GM23338 (cell line): Measurements from ENCODE around the gene PPM1H. TPM values are rescaled to one million over a fixed set of nuclear protein-coding genes. Genes with fewer than 3 reads are reported as not detected.

Experiments used
- ATAC-seq: fragments of 200-7000 bp; cut with Tn5 transposase; 3 replicates; pipeline ENCODE4 v1.9.1; 2020
- DNase-seq: peaks from one replicate; pipeline ENCODE4 v3.0.0-alpha.2; 2015; ENCODE audit warnings: low spot score
- H2AFZ ChIP-seq: fragments of 200-600 bp; sonication (generic); 2 replicates; pipeline ENCODE4 v1.8.0; 2016; ENCODE audit warnings: antibody characterized with exemption, mild to moderate bottlenecking, moderate library complexity
- H3F3A ChIP-seq: fragments of 200-600 bp; sonication (generic); replicated peaks from 2 replicates; pipeline ENCODE4 v1.8.0; 2017; ENCODE audit warnings: antibody characterized with exemption, mixed run types, low read depth
- H3K27ac ChIP-seq: fragments of 200-600 bp; sonication (generic); 2 replicates; pipeline ENCODE4 v1.6.1; 2016; ENCODE audit warnings: low read depth
- H3K27me3 ChIP-seq: fragments of 200-600 bp; sonication (generic); 2 replicates; pipeline ENCODE4 v1.8.0; 2016; ENCODE audit warnings: mild to moderate bottlenecking, mixed run types, moderate library complexity; ENCODE audit not compliant: insufficient read depth
- H3K36me3 ChIP-seq: fragments of 200-600 bp; sonication (generic); 2 replicates; pipeline ENCODE4 v1.8.0; 2016; ENCODE audit warnings: mild to moderate bottlenecking; ENCODE audit not compliant: insufficient read depth
- H3K4me1 ChIP-seq: fragments of 200-600 bp; sonication (generic); 2 replicates; pipeline ENCODE4 v1.8.0; 2016; ENCODE audit warnings: mild to moderate bottlenecking, moderate library complexity; ENCODE audit not compliant: insufficient read depth
- H3K4me2 ChIP-seq: fragments of 200-600 bp; sonication (generic); 2 replicates; pipeline ENCODE4 v1.7.1; 2017; ENCODE audit warnings: mixed run types
- H3K4me3 ChIP-seq: fragments of 200-600 bp; sonication (generic); 2 replicates; pipeline ENCODE4 v1.6.1; 2016; ENCODE audit warnings: mixed run types
- H3K79me2 ChIP-seq: fragments of 200-600 bp; sonication (generic); replicated peaks from 2 replicates; pipeline ENCODE4 v1.8.0; 2017; ENCODE audit warnings: mild to moderate bottlenecking; ENCODE audit not compliant: insufficient read depth
- H3K9me2 ChIP-seq: fragments of 200-600 bp; sonication (generic); 2 replicates; pipeline ENCODE4 v1.8.0; 2017; ENCODE audit not compliant: insufficient read depth
- H4K20me1 ChIP-seq: fragments of 200-600 bp; sonication (generic); replicated peaks from 2 replicates; pipeline ENCODE4 v1.8.0; 2017; ENCODE audit warnings: mild to moderate bottlenecking; ENCODE audit not compliant: insufficient read depth
- H3K27ac Mint-ChIP-seq: 2 replicates; pipeline ENCODE4 v1.8.0; 2020; ENCODE audit warnings: inconsistent platforms, mild to moderate bottlenecking, moderate library complexity, mixed read lengths
- H3K27me3 Mint-ChIP-seq: 3 replicates; pipeline ENCODE4 v1.8.0; 2022; ENCODE audit warnings: low read depth, mild to moderate bottlenecking, moderate library complexity, mixed read lengths, inconsistent platforms; ENCODE audit not compliant: insufficient read depth, poor library complexity
- H3K36me3 Mint-ChIP-seq: 3 replicates; pipeline ENCODE4 v1.8.0; 2021; ENCODE audit warnings: low read depth, mild to moderate bottlenecking, inconsistent platforms, moderate library complexity, mixed read lengths
- H3K4me1 Mint-ChIP-seq: 3 replicates; pipeline ENCODE4 v1.8.0; 2020; ENCODE audit warnings: mild to moderate bottlenecking, inconsistent platforms, mixed read lengths
- H3K4me3 Mint-ChIP-seq: 3 replicates; pipeline ENCODE4 v1.8.0; 2021; ENCODE audit warnings: moderate library complexity, mild to moderate bottlenecking, inconsistent platforms, mixed read lengths
- H3K9me3 Mint-ChIP-seq: 3 replicates; pipeline ENCODE4 v1.8.0; 2020; ENCODE audit warnings: moderate library complexity, mild to moderate bottlenecking, inconsistent platforms, mixed read lengths
- CREB1 ChIP-seq: fragments of 250-450 bp; sonication (Bioruptor Pico); IDR thresholded peaks from 2 replicates; pipeline ENCODE4 v1.5.0; 2020; ENCODE audit warnings: low read depth, mild to moderate bottlenecking, moderate library complexity
- EZH2 ChIP-seq: fragments of 200-600 bp; sonication (generic); IDR thresholded peaks from one replicate; pipeline ENCODE4 v1.8.0; 2017; ENCODE audit warnings: antibody characterized with exemption, mild to moderate bottlenecking, low read depth; ENCODE audit not compliant: unreplicated experiment
- EZH2phosphoT487 ChIP-seq: fragments of 200-600 bp; sonication (generic); IDR thresholded peaks from one replicate; pipeline ENCODE4 v1.8.1; 2018; ENCODE audit warnings: antibody characterized with exemption; ENCODE audit not compliant: unreplicated experiment
- JUNB ChIP-seq: IDR thresholded peaks from one replicate; pipeline ENCODE4 v1.6.1; 2016; ENCODE audit warnings: antibody characterized with exemption; ENCODE audit not compliant: unreplicated experiment
- NANOG ChIP-seq: IDR thresholded peaks from 2 replicates; pipeline ENCODE4 v1.6.1; 2016; ENCODE audit warnings: antibody characterized with exemption, borderline replicate concordance
- POLR2AphosphoS5 ChIP-seq: IDR thresholded peaks from 2 replicates; pipeline ENCODE4 v1.6.1; 2016; ENCODE audit warnings: antibody characterized with exemption, low read depth
- STAT1 ChIP-seq: IDR thresholded peaks from one replicate; pipeline ENCODE4 v1.6.1; 2016; ENCODE audit warnings: antibody characterized with exemption; ENCODE audit not compliant: unreplicated experiment
- ZNF114 ChIP-seq: fragments of 250-450 bp; sonication (Bioruptor Pico); IDR thresholded peaks from 2 replicates; pipeline ENCODE4 v1.5.0; 2020; ENCODE audit warnings: mild to moderate bottlenecking, moderate library complexity
- ZNF331 ChIP-seq: fragments of 250-450 bp; sonication (Bioruptor Pico); IDR thresholded peaks from 2 replicates; pipeline ENCODE4 v1.5.0; 2020; ENCODE audit warnings: low read depth, mild to moderate bottlenecking, moderate library complexity
- polyA plus RNA-seq: library from polyadenylated mRNA; unstranded; fragments of >200 nt; fragmentation: Nextera tagmentation; extraction: Ambion mirVana; gene quantifications from 2 replicates; pipeline ENCODE4 v1.2.1, GENCODE V29; 2016
- total RNA-seq: library from RNA; depleted of rRNA; stranded (reverse); fragments of >200 nt; shearing (Covaris generic); gene quantifications from 2 replicates; pipeline ENCODE4 v1.2.3, GENCODE V29; 2014
- TF ChIP-seq, protein P1 (sequence below), 2 experiments: fragments of 200-600 bp in 1 of 2; sonication (generic) in 1 of 2; conservative IDR thresholded peaks; 2 replicates each; pipeline versions ENCODE4 v1.5.1 to v1.6.1; 2016 to 2017; ENCODE audit warnings: antibody characterized with exemption in 2 of 2, low read depth in 2 of 2, mild to moderate bottlenecking in 2 of 2, moderate library complexity in 1 of 2
- TF ChIP-seq, protein P2 (sequence below): IDR thresholded peaks from one replicate; pipeline ENCODE4 v1.6.1; 2018; ENCODE audit warnings: antibody characterized with exemption; ENCODE audit not compliant: unreplicated experiment
- TF ChIP-seq, protein P3 (sequence below): fragments of 250-450 bp; sonication (Bioruptor Pico); IDR thresholded peaks from 2 replicates; pipeline ENCODE4 v1.5.0; 2020; ENCODE audit warnings: mild to moderate bottlenecking, moderate library complexity

The PPM1H gene
- total and polyA plus RNA-seq, 2 experiments from 2014 or later, result 11.4 to 41.2 TPM

DNA sequence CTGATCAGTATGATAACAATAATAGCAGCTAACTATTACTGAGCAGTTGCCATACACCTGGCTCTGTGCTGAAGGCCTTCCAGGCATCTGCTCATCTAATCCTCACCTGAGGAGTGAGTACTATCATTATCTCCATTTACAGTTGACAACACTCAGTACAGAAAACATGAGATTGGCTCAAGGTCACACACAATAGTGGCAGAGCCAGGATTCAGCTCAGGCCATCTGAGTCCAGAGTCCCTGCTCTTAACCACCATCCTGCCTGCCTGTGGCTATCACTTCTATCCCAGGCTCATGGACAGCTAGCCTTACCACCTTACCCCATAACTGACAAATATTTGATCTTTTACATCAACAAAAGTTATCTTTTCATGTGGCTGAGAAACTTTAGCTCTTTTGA lies 155.5 kb downstream of the PPM1H start:
- H3K27me3 Mint-ChIP-seq, result peaks cover 3% of the 10 kb centered on the region
- DNase-seq (no peak), ATAC-seq (no peak)
- Histone ChIP-seq H3K27ac (no peak overlapping the region), H3K4me2 (no peak overlapping the region), H3K79me2 (no peaks in the 10 kb centered on the region), H3K4me1 (peaks cover 13% of the 10 kb centered on the region; the same call in 1 of the 2 replicates), H4K20me1 (no peaks in the 10 kb centered on the region), H2AFZ (no peak overlapping the region), H3K36me3 (no peaks in the 10 kb centered on the region), H3K27me3 (no peaks in the 10 kb centered on the region), H3F3A (no peaks in the 10 kb centered on the region), H3K9me2 (no peaks in the 10 kb centered on the region), H3K4me3 (no peak overlapping the region)
- no peaks in the 10 kb centered on the region for H3K36me3 Mint-ChIP-seq
- H3K4me1 Mint-ChIP-seq, result peaks cover 14% of the 10 kb centered on the region
- TF ChIP-seq CREB1 (CRISPR knock-in tag) (no peak), JUNB (no peak), ZNF331 (CRISPR knock-in tag) (no peak), EZH2 (no peak), STAT1 (no peak), POLR2AphosphoS5 (no peak), EZH2phosphoT487 (no peak), NANOG (no peak), ZNF114 (CRISPR knock-in tag) (no peak)
- TF ChIP-seq, protein P1, sequence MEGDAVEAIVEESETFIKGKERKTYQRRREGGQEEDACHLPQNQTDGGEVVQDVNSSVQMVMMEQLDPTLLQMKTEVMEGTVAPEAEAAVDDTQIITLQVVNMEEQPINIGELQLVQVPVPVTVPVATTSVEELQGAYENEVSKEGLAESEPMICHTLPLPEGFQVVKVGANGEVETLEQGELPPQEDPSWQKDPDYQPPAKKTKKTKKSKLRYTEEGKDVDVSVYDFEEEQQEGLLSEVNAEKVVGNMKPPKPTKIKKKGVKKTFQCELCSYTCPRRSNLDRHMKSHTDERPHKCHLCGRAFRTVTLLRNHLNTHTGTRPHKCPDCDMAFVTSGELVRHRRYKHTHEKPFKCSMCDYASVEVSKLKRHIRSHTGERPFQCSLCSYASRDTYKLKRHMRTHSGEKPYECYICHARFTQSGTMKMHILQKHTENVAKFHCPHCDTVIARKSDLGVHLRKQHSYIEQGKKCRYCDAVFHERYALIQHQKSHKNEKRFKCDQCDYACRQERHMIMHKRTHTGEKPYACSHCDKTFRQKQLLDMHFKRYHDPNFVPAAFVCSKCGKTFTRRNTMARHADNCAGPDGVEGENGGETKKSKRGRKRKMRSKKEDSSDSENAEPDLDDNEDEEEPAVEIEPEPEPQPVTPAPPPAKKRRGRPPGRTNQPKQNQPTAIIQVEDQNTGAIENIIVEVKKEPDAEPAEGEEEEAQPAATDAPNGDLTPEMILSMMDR (conservative IDR thresholded peaks at IDR 0.05; ENCODE audit: low read depth in 2 of 2), result no peak
- TF ChIP-seq, protein P2, sequence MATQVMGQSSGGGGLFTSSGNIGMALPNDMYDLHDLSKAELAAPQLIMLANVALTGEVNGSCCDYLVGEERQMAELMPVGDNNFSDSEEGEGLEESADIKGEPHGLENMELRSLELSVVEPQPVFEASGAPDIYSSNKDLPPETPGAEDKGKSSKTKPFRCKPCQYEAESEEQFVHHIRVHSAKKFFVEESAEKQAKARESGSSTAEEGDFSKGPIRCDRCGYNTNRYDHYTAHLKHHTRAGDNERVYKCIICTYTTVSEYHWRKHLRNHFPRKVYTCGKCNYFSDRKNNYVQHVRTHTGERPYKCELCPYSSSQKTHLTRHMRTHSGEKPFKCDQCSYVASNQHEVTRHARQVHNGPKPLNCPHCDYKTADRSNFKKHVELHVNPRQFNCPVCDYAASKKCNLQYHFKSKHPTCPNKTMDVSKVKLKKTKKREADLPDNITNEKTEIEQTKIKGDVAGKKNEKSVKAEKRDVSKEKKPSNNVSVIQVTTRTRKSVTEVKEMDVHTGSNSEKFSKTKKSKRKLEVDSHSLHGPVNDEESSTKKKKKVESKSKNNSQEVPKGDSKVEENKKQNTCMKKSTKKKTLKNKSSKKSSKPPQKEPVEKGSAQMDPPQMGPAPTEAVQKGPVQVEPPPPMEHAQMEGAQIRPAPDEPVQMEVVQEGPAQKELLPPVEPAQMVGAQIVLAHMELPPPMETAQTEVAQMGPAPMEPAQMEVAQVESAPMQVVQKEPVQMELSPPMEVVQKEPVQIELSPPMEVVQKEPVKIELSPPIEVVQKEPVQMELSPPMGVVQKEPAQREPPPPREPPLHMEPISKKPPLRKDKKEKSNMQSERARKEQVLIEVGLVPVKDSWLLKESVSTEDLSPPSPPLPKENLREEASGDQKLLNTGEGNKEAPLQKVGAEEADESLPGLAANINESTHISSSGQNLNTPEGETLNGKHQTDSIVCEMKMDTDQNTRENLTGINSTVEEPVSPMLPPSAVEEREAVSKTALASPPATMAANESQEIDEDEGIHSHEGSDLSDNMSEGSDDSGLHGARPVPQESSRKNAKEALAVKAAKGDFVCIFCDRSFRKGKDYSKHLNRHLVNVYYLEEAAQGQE, result no peak
- TF ChIP-seq, protein P3, sequence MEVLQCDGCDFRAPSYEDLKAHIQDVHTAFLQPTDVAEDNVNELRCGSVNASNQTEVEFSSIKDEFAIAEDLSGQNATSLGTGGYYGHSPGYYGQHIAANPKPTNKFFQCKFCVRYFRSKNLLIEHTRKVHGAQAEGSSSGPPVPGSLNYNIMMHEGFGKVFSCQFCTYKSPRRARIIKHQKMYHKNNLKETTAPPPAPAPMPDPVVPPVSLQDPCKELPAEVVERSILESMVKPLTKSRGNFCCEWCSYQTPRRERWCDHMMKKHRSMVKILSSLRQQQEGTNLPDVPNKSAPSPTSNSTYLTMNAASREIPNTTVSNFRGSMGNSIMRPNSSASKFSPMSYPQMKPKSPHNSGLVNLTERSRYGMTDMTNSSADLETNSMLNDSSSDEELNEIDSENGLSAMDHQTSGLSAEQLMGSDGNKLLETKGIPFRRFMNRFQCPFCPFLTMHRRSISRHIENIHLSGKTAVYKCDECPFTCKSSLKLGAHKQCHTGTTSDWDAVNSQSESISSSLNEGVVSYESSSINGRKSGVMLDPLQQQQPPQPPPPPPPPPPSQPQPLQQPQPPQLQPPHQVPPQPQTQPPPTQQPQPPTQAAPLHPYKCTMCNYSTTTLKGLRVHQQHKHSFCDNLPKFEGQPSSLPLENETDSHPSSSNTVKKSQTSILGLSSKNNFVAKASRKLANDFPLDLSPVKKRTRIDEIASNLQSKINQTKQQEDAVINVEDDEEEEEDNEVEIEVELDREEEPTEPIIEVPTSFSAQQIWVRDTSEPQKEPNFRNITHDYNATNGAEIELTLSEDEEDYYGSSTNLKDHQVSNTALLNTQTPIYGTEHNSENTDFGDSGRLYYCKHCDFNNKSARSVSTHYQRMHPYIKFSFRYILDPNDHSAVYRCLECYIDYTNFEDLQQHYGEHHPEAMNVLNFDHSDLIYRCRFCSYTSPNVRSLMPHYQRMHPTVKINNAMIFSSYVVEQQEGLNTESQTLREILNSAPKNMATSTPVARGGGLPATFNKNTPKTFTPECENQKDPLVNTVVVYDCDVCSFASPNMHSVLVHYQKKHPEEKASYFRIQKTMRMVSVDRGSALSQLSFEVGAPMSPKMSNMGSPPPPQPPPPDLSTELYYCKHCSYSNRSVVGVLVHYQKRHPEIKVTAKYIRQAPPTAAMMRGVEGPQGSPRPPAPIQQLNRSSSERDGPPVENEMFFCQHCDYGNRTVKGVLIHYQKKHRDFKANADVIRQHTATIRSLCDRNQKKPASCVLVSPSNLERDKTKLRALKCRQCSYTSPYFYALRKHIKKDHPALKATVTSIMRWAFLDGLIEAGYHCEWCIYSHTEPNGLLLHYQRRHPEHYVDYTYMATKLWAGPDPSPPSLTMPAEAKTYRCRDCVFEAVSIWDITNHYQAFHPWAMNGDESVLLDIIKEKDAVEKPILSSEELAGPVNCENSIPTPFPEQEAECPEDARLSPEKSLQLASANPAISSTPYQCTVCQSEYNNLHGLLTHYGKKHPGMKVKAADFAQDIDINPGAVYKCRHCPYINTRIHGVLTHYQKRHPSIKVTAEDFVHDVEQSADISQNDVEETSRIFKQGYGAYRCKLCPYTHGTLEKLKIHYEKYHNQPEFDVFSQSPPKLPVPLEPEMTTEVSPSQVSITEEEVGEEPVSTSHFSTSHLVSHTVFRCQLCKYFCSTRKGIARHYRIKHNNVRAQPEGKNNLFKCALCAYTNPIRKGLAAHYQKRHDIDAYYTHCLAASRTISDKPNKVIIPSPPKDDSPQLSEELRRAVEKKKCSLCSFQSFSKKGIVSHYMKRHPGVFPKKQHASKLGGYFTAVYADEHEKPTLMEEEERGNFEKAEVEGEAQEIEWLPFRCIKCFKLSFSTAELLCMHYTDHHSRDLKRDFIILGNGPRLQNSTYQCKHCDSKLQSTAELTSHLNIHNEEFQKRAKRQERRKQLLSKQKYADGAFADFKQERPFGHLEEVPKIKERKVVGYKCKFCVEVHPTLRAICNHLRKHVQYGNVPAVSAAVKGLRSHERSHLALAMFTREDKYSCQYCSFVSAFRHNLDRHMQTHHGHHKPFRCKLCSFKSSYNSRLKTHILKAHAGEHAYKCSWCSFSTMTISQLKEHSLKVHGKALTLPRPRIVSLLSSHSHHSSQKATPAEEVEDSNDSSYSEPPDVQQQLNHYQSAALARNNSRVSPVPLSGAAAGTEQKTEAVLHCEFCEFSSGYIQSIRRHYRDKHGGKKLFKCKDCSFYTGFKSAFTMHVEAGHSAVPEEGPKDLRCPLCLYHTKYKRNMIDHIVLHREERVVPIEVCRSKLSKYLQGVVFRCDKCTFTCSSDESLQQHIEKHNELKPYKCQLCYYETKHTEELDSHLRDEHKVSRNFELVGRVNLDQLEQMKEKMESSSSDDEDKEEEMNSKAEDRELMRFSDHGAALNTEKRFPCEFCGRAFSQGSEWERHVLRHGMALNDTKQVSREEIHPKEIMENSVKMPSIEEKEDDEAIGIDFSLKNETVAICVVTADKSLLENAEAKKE (CRISPR knock-in tag), result no peak
- no peak overlapping the region for H3K4me3 Mint-ChIP-seq
- H3K27ac Mint-ChIP-seq, result no peak overlapping the region
- H3K9me3 Mint-ChIP-seq, result no peaks in the 10 kb centered on the region; the same call in 2 of the 3 replicates
